ENCODE measurements around the gene HOXA3. TPM values are rescaled to one million over a fixed set of nuclear protein-coding genes. Genes with fewer than 3 reads are reported as not detected.

Gene HOXA3
- polyA plus RNA-seq, 1 of the 3 experiments (the other 2 are of a cell fraction), result 0.15 TPM

DNA sequence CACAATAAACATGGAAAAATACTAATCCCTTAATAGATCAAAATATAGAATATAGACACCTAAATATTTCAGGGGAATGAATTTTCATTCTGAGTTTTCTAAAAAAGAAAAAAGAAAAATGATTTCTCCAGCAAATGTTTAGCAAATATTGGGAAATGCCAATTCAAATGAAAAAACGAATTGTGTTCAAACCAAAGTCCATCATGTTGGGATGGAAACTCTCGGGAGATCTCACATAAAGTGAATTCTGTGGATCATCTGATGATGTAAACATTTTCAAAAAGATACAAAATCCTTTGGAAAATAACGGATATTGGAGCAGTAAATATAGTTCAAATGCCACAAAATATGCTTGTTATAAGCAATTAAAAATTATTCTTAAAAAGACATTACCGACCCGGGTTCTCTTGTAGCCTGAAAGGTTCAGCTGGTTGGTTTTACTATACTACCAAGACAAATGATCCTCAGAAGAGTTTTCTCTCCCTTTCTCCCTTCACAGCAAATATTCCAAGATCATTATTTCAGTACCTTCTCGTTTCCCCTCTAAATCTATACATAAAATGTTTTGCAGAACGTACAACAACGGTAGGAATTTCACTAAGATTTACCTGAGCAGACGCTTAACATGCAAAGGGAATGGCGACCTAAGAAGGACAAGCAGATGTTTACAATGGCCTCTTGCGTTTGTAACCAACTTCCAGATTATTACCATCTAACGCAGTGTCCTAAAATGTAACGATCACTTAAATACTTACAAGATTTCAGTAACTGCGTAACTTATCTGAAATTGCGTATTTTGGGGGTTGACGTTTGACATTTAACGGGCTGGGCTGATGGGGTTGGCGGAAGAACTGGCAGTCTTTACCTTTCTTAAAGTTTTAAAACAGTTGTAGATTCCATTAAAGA is 45.0 kb upstream of the HOXA3 start:
- Histone ChIP-seq H3K9me3 (no peaks in the 10 kb centered on the region), H3K27ac (ENCODE audit: low read depth in 2 of 2, low read length in 1 of 2) (no peak overlapping the region), H2AFZ (ENCODE audit: low read depth) (no peak overlapping the region), H3K36me3 (replicated peaks in 1 of 2; ENCODE audit: control insufficient read depth in 1 of 2, insufficient read depth in 2 of 2, low read length in 1 of 2) (no peaks in the 10 kb centered on the region), H4K20me1 (ENCODE audit: insufficient read depth) (peaks cover 9% of the 10 kb centered on the region), H3F3A (replicated peaks; ENCODE audit: insufficient read depth) (peaks cover 8% of the 10 kb centered on the region), H3K27me3 (ENCODE audit: insufficient read depth) (peaks cover 82% of the 10 kb centered on the region), H3K4me2 (no peak overlapping the region), H3K4me3 (ENCODE audit: low read depth in 2 of 2, low read length in 1 of 2) (no peak overlapping the region), H3K9ac (no peak overlapping the region), H3K4me1 (ENCODE audit: control insufficient read depth in 1 of 2, insufficient read depth in 2 of 2, low read depth in 1 of 2, low read length in 1 of 2) (peaks cover 0 to 4% of the 10 kb centered on the region in 2 experiments; a peak in 1 of 4 replicates), H3K79me2 (ENCODE audit: insufficient read depth) (no peaks in the 10 kb centered on the region), H3K9me2 (no peaks in the 10 kb centered on the region)
- 21% methylated on average over 18 of the region's 18 CpGs for WGBS (ENCODE audit: low lambda C conversion rate)
- CTCF ChIA-PET, result interaction anchor here (0.6 to 5.2 kb wide), 5 partner anchors 13 to 823 kb away, joined by 3 to 44 read pairs (median 20); no protein-coding TSS in a partner anchor
- POLR2A ChIA-PET, result no interaction called here
- TF ChIP-seq EZH2phosphoT487 (IDR thresholded peaks at IDR 0.05; ENCODE audit: borderline replicate concordance, low read depth) (peak; percentile 56), RFX5 (IDR thresholded peaks at IDR 0.05; ENCODE audit: low read length) (no peak)
- DNase-seq, result no peak

DNA sequence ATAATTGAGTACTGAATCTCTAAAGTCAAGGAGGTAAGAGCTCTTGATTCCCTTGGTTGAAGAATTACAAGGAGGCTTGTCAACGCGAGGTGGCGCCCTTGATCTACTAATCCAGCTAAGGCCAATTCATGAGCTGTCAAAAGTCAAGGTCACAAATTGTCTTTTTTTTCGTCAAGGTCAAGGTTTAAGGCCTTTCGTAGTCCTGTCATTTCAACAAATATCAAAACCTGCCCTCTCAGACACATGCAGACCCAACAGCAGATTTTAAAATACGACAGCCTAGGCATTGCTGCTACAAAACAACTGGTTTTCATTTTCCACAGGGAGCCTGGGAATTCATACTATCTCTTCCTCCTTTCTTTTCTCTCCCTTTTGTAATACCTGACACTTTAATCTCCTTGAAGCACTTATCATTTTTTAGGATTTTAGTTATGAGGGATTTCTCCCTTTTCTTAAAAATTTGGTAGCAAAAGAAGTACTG is 43.9 kb upstream of the HOXA3 start:
- Histone ChIP-seq H3K79me2 (ENCODE audit: insufficient read depth) (no peaks in the 10 kb centered on the region), H3K4me2 (no peak overlapping the region; the same call in 1 of the 2 replicates), H3K4me1 (ENCODE audit: control insufficient read depth in 1 of 2, insufficient read depth in 2 of 2, low read depth in 1 of 2, low read length in 1 of 2) (peaks cover 0 to 4% of the 10 kb centered on the region in 2 experiments; a peak in 1 of 4 replicates), H3K4me3 (ENCODE audit: low read depth in 2 of 2, low read length in 1 of 2) (peak overlapping the region in 1 of 2 experiments; percentile 15; a peak in 1 of 4 replicates), H4K20me1 (ENCODE audit: insufficient read depth) (peaks cover 3% of the 10 kb centered on the region; the same call in 1 of the 2 replicates), H3K27ac (ENCODE audit: low read depth in 2 of 2, low read length in 1 of 2) (no peak overlapping the region), H2AFZ (ENCODE audit: low read depth) (no peak overlapping the region), H3K36me3 (replicated peaks in 1 of 2; ENCODE audit: control insufficient read depth in 1 of 2, insufficient read depth in 2 of 2, low read length in 1 of 2) (no peaks in the 10 kb centered on the region), H3K9me2 (no peaks in the 10 kb centered on the region), H3K9ac (no peak overlapping the region), H3K27me3 (ENCODE audit: insufficient read depth) (peaks cover 82% of the 10 kb centered on the region), H3F3A (replicated peaks; ENCODE audit: insufficient read depth) (peaks cover 8% of the 10 kb centered on the region), H3K9me3 (no peaks in the 10 kb centered on the region)
- ChIA-PET POLR2A (no interaction called here), CTCF (interaction anchor here (0.6 to 5.4 kb wide), 90 partner anchors 9 to 1281 kb away, joined by 3 to 74 read pairs (median 4); partner anchors contain the start of genes HOXA11 and HOXA5)
- DNase-seq, result peak; percentile 83
- 3% methylated on average over 6 of the region's 6 CpGs for WGBS (ENCODE audit: low lambda C conversion rate)
- TF ChIP-seq SIN3A (IDR thresholded peaks at IDR 0.05; ENCODE audit: borderline replicate concordance, low read depth, low read length), result no peak
- TF ChIP-seq, protein P1, sequence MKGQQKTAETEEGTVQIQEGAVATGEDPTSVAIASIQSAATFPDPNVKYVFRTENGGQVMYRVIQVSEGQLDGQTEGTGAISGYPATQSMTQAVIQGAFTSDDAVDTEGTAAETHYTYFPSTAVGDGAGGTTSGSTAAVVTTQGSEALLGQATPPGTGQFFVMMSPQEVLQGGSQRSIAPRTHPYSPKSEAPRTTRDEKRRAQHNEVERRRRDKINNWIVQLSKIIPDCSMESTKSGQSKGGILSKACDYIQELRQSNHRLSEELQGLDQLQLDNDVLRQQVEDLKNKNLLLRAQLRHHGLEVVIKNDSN (IDR thresholded peaks at IDR 0.05; ENCODE audit: borderline replicate concordance, low read depth), result no peak
- TF ChIP-seq, protein P2, sequence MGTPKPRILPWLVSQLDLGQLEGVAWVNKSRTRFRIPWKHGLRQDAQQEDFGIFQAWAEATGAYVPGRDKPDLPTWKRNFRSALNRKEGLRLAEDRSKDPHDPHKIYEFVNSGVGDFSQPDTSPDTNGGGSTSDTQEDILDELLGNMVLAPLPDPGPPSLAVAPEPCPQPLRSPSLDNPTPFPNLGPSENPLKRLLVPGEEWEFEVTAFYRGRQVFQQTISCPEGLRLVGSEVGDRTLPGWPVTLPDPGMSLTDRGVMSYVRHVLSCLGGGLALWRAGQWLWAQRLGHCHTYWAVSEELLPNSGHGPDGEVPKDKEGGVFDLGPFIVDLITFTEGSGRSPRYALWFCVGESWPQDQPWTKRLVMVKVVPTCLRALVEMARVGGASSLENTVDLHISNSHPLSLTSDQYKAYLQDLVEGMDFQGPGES (IDR thresholded peaks at IDR 0.05; ENCODE audit: low read depth, low read length), result no peak
- no peak for TF ChIP-seq FOXM1 (IDR thresholded peaks at IDR 0.05; ENCODE audit: low read depth)
- TF ChIP-seq, protein P3, sequence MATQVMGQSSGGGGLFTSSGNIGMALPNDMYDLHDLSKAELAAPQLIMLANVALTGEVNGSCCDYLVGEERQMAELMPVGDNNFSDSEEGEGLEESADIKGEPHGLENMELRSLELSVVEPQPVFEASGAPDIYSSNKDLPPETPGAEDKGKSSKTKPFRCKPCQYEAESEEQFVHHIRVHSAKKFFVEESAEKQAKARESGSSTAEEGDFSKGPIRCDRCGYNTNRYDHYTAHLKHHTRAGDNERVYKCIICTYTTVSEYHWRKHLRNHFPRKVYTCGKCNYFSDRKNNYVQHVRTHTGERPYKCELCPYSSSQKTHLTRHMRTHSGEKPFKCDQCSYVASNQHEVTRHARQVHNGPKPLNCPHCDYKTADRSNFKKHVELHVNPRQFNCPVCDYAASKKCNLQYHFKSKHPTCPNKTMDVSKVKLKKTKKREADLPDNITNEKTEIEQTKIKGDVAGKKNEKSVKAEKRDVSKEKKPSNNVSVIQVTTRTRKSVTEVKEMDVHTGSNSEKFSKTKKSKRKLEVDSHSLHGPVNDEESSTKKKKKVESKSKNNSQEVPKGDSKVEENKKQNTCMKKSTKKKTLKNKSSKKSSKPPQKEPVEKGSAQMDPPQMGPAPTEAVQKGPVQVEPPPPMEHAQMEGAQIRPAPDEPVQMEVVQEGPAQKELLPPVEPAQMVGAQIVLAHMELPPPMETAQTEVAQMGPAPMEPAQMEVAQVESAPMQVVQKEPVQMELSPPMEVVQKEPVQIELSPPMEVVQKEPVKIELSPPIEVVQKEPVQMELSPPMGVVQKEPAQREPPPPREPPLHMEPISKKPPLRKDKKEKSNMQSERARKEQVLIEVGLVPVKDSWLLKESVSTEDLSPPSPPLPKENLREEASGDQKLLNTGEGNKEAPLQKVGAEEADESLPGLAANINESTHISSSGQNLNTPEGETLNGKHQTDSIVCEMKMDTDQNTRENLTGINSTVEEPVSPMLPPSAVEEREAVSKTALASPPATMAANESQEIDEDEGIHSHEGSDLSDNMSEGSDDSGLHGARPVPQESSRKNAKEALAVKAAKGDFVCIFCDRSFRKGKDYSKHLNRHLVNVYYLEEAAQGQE (IDR thresholded peaks at IDR 0.05; ENCODE audit: low read depth, low read length), result no peak
- TF ChIP-seq FOXJ3 (CRISPR knock-in tag; IDR thresholded peaks at IDR 0.05), result no peak
- TF ChIP-seq MXI1 (IDR thresholded peaks at IDR 0.05; ENCODE audit: low read depth, low read length), result peak; percentile 33
- no peak for TF ChIP-seq GATA2 (CRISPR knock-in tag; IDR thresholded peaks at IDR 0.05)
- no peak for TF ChIP-seq YY1 (IDR thresholded peaks at IDR 0.05; ENCODE audit: low read depth)
- no peak for TF ChIP-seq JUND (IDR thresholded peaks at IDR 0.05)
- TF ChIP-seq SMC3 (IDR thresholded peaks at IDR 0.05; ENCODE audit: low read depth, low read length), result peak; percentile 78
- TF ChIP-seq, protein P4, sequence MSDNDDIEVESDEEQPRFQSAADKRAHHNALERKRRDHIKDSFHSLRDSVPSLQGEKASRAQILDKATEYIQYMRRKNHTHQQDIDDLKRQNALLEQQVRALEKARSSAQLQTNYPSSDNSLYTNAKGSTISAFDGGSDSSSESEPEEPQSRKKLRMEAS (IDR thresholded peaks at IDR 0.05; ENCODE audit: low read depth), result no peak
- no peak for TF ChIP-seq EP300 (IDR thresholded peaks at IDR 0.05; ENCODE audit: borderline replicate concordance in 1 of 2, low read depth in 1 of 2, low read length in 1 of 2)
- no peak for TF ChIP-seq FOSL2 (IDR thresholded peaks at IDR 0.05; ENCODE audit: borderline replicate concordance, low read depth)
- no peak for TF ChIP-seq TCF12 (IDR thresholded peaks at IDR 0.05)
- TF ChIP-seq TAF1 (IDR thresholded peaks at IDR 0.05; ENCODE audit: borderline replicate concordance, low read depth, low read length), result no peak
